Stimulated activated CD8-positive, alpha-beta memory T cell treated with anti-CD3 and anti-CD28 coated beads, Interleukin-15, amount 100 ng/mL, for 4 hours (primary cell): ENCODE data around the gene C15orf61.

Source experiments
- DNase-seq, 2 donors: peaks; one replicate each; pipeline ENCODE4 v3.0.0-alpha.2; 2020; ENCODE audit warnings: low read depth in 2 of 2

C15orf61 gene

GRCh38 chr15:67549736-67550135 is 28.8 kb downstream of the C15orf61 start:
- no peak for DNase-seq

GRCh38 chr15:67550522-67550921 is 29.6 kb downstream of the C15orf61 start:
- DNase-seq = no peak

- no peak for DNase-seq
Observed at GRCh38 chr15:67551207-67551743, 30.3 kb downstream of the C15orf61 start.

GRCh38 chr15:67554580-67554979 is 33.6 kb downstream of the C15orf61 start:
- no peak for DNase-seq

- no peak for DNase-seq
Observed at GRCh38 chr15:67556976-67557570, 36.1 kb downstream of the C15orf61 start.

GRCh38 chr15:67558502-67558901 is 37.6 kb downstream of the C15orf61 start:
- no peak for DNase-seq

- DNase-seq = no peak
Observed at GRCh38 chr15:67559158-67559557, 38.2 kb downstream of the C15orf61 start.

- no peak for DNase-seq
Observed at GRCh38 chr15:67559576-67559975, 38.6 kb downstream of the C15orf61 start.

- no peak for DNase-seq
Observed at GRCh38 chr15:67560320-67560719, 39.4 kb downstream of the C15orf61 start.

- no peak for DNase-seq
Observed at GRCh38 chr15:67563092-67563491, 42.2 kb downstream of the C15orf61 start.

- DNase-seq = no peak
Observed at GRCh38 chr15:67564021-67564967, 43.4 kb downstream of the C15orf61 start.

GRCh38 chr15:67564968-67565345 is 44.0 kb downstream of the C15orf61 start:
- no peak for DNase-seq

- no peak for DNase-seq
Observed at GRCh38 chr15:67569668-67570067, 48.7 kb downstream of the C15orf61 start.

GRCh38 chr15:67570875-67571647 is 50.1 kb downstream of the C15orf61 start:
- no peak for DNase-seq

- DNase-seq = no peak
Observed at GRCh38 chr15:67571648-67572415, 50.9 kb downstream of the C15orf61 start.

GRCh38 chr15:67573194-67573593 is 52.3 kb downstream of the C15orf61 start:
- no peak for DNase-seq

GRCh38 chr15:67575039-67575502 is 54.1 kb downstream of the C15orf61 start:
- no peak for DNase-seq

GRCh38 chr15:67578020-67578600 is 57.2 kb downstream of the C15orf61 start:
- no peak for DNase-seq

- DNase-seq = no peak
Observed at GRCh38 chr15:67579164-67579563, 58.2 kb downstream of the C15orf61 start.
